Adipocyte (in vitro differentiated cells): ENCODE measurements around the gene TRIP13.

Experiments
- DNase-seq: peaks from one replicate; pipeline ENCODE4 v3.0.0-alpha.2; 2015; ENCODE audit warnings: low read depth
- H3K27me3 ChIP-seq: replicated peaks from 2 replicates; pipeline ENCODE4 v1.7.0; 2013; ENCODE audit warnings: mild to moderate bottlenecking, low read length, moderate library complexity; ENCODE audit not compliant: control insufficient read depth, insufficient read depth
- H3K36me3 ChIP-seq: 2 replicates; pipeline ENCODE4 v1.7.0; 2013; ENCODE audit warnings: low read length, mild to moderate bottlenecking, moderate library complexity; ENCODE audit not compliant: control insufficient read depth, insufficient read depth, severe bottlenecking
- H3K4me1 ChIP-seq: 2 replicates; pipeline ENCODE4 v1.7.0; 2013; ENCODE audit warnings: mild to moderate bottlenecking, low read length, moderate library complexity; ENCODE audit not compliant: control insufficient read depth, insufficient read depth
- H3K4me3 ChIP-seq: 2 replicates; pipeline ENCODE4 v1.7.0; 2013; ENCODE audit warnings: mild to moderate bottlenecking, low read length, moderate library complexity
- H3K9ac ChIP-seq: 2 replicates; pipeline ENCODE4 v1.7.0; 2013; ENCODE audit warnings: mild to moderate bottlenecking, low read length, moderate library complexity
- H3K9me3 ChIP-seq: 2 replicates; pipeline ENCODE4 v1.7.0; 2013; ENCODE audit warnings: mild to moderate bottlenecking, low read length, moderate library complexity; ENCODE audit not compliant: control insufficient read depth

The TRIP13 gene

GRCh38 chr5:865168-865521 lies 27.5 kb upstream of the TRIP13 start:
- Histone ChIP-seq H3K4me1 (peaks cover 5% of the 10 kb centered on the region), H3K36me3 (peaks cover 46% of the 10 kb centered on the region), H3K9me3 (no peaks in the 10 kb centered on the region), H3K4me3 (no peak overlapping the region), H3K9ac (no peak overlapping the region), H3K27me3 (no peaks in the 10 kb centered on the region)
- no peak for DNase-seq

GRCh38 chr5:865771-866170 lies 26.9 kb upstream of the TRIP13 start:
- DNase-seq: no peak
- H3K4me1 ChIP-seq: peaks cover 5% of the 10 kb centered on the region
- H3K27me3 ChIP-seq: no peaks in the 10 kb centered on the region
- H3K36me3 ChIP-seq: peaks cover 52% of the 10 kb centered on the region
- H3K9ac ChIP-seq: no peak overlapping the region
- no peak overlapping the region for H3K4me3 ChIP-seq
- no peaks in the 10 kb centered on the region for H3K9me3 ChIP-seq

GRCh38 chr5:867300-867870 lies 25.3 kb upstream of the TRIP13 start:
- Histone ChIP-seq H3K4me3 (no peak overlapping the region), H3K9me3 (no peaks in the 10 kb centered on the region), H3K9ac (no peak overlapping the region), H3K36me3 (peaks cover 68% of the 10 kb centered on the region), H3K4me1 (peaks cover 5% of the 10 kb centered on the region), H3K27me3 (no peaks in the 10 kb centered on the region)
- no peak for DNase-seq

GRCh38 chr5:868428-869135 lies 24.1 kb upstream of the TRIP13 start:
- DNase-seq: no peak
- H3K4me1 ChIP-seq: peaks cover 5% of the 10 kb centered on the region
- H3K9ac ChIP-seq: no peak overlapping the region
- H3K9me3 ChIP-seq: no peaks in the 10 kb centered on the region
- peaks cover 74% of the 10 kb centered on the region for H3K36me3 ChIP-seq
- no peak overlapping the region for H3K4me3 ChIP-seq
- no peaks in the 10 kb centered on the region for H3K27me3 ChIP-seq

- Histone ChIP-seq H3K9ac (no peak overlapping the region), H3K27me3 (no peaks in the 10 kb centered on the region), H3K36me3 (peaks cover 83% of the 10 kb centered on the region), H3K4me1 (peaks cover 5% of the 10 kb centered on the region), H3K9me3 (no peaks in the 10 kb centered on the region), H3K4me3 (no peak overlapping the region)
- no peak for DNase-seq
These were observed 21.7 kb upstream of the TRIP13 start for GRCh38 chr5:870956-871355.

- peaks cover 90% of the 10 kb centered on the region for H3K36me3 ChIP-seq
These were observed 20.9 kb upstream of the TRIP13 start for GRCh38 chr5:871596-872298.

GRCh38 chr5:872301-872700 lies 20.4 kb upstream of the TRIP13 start:
- H3K36me3 ChIP-seq: peaks cover 90% of the 10 kb centered on the region
- no peaks in the 10 kb centered on the region for H3K9me3 ChIP-seq
- no peaks in the 10 kb centered on the region for H3K4me1 ChIP-seq
- H3K9ac ChIP-seq: no peak overlapping the region
- DNase-seq: no peak
- H3K4me3 ChIP-seq: no peak overlapping the region
- H3K27me3 ChIP-seq: no peaks in the 10 kb centered on the region

More at GRCh38 chr5:871596-872298, 20.9 kb upstream of the TRIP13 start:
- no peak for DNase-seq
- Histone ChIP-seq H3K27me3 (no peaks in the 10 kb centered on the region), H3K9ac (no peak overlapping the region), H3K9me3 (no peaks in the 10 kb centered on the region), H3K4me3 (no peak overlapping the region), H3K4me1 (peaks cover 5% of the 10 kb centered on the region)

GRCh38 chr5:873328-873727 lies 19.4 kb upstream of the TRIP13 start:
- H3K4me1 ChIP-seq: no peaks in the 10 kb centered on the region
- H3K9me3 ChIP-seq: no peaks in the 10 kb centered on the region
- peaks cover 89% of the 10 kb centered on the region for H3K36me3 ChIP-seq
- H3K4me3 ChIP-seq: no peak overlapping the region
- H3K27me3 ChIP-seq: no peaks in the 10 kb centered on the region
- DNase-seq: no peak
- no peak overlapping the region for H3K9ac ChIP-seq

GRCh38 chr5:875931-876330 lies 16.8 kb upstream of the TRIP13 start:
- H3K4me3 ChIP-seq: no peak overlapping the region
- no peaks in the 10 kb centered on the region for H3K27me3 ChIP-seq
- no peak for DNase-seq
- H3K4me1 ChIP-seq: no peaks in the 10 kb centered on the region
- H3K9ac ChIP-seq: no peak overlapping the region
- H3K9me3 ChIP-seq: no peaks in the 10 kb centered on the region
- peaks cover 65% of the 10 kb centered on the region for H3K36me3 ChIP-seq

GRCh38 chr5:876398-877365 lies 16.0 kb upstream of the TRIP13 start:
- Histone ChIP-seq H3K9ac (no peak overlapping the region), H3K4me1 (no peaks in the 10 kb centered on the region), H3K36me3 (peaks cover 65% of the 10 kb centered on the region), H3K4me3 (no peak overlapping the region), H3K9me3 (no peaks in the 10 kb centered on the region), H3K27me3 (no peaks in the 10 kb centered on the region)
- DNase-seq: no peak

- Histone ChIP-seq H3K4me3 (no peak overlapping the region), H3K4me1 (no peaks in the 10 kb centered on the region), H3K36me3 (peaks cover 65% of the 10 kb centered on the region), H3K9ac (no peak overlapping the region), H3K9me3 (no peaks in the 10 kb centered on the region), H3K27me3 (no peaks in the 10 kb centered on the region)
- no peak for DNase-seq
These were observed 14.6 kb upstream of the TRIP13 start for GRCh38 chr5:878125-878524.
